Activated CD8-positive, alpha-beta memory T cell treated with anti-CD3 and anti-CD28 coated beads, Interleukin-2, amount 50 U/mL, for 1 hour (primary cell): ENCODE measurements around the gene GPAT3.
A peak's percentile ranks its signal among the peaks of the same experiment; 100 is the strongest.
"Not testable (repeated sequence)": the region's sequence is repeated elsewhere in the genome, so short reads cannot be mapped to it uniquely, and the experiment has no call there.

ENCODE experiments used
- DNase-seq: peaks from one replicate; pipeline ENCODE4 v3.0.0-alpha.2; 2020; ENCODE audit errors: extremely low read depth

Gene GPAT3

DNA sequence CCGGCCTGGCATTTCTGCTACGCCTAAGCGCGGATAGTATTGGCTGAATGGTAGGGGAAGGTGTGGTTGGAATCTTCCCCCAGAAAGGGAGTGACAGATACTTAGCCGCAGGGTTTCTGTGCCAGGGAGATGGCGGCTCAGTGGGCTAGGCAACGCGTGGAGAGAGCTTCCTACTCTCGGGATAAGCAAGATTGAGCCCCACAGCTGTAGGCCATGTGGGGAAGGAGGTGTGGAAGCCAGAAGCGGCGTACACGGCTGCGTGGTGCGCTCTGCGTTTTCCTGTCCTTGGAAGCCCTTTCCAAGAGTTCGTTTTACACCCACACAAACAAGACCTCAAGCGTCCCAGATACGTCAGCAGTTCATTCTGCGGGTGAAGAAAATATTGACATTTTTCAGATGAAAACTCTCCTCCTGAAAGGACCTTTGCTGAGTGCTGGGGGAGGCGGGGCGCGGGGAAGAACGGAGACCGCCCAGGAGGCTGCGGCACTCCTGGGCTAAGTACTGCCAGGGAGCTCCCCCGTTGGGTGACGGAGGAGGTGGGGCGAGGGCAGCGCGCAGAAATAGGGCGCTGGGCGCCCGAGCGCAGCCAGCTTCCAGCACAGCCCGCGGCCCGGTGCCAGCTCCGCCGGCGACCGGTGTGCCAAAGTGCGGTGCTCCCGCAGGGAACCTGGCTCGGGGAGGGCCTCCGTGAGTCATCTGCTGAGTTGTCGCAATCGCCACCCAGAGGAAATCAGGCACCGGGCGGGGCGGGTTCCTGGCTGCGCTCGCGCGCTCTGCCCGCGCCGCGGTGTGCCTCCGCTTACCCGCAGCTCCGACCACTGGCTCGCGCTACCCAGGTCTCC, at the start of gene GPAT3:
Gene GPAT3 (plus strand): TSS at position 589 of the 842 bp plus-strand sequence. CDS start 515 bp downstream, outside the sequence.
- DNase-seq, result peak; percentile 16

DNA sequence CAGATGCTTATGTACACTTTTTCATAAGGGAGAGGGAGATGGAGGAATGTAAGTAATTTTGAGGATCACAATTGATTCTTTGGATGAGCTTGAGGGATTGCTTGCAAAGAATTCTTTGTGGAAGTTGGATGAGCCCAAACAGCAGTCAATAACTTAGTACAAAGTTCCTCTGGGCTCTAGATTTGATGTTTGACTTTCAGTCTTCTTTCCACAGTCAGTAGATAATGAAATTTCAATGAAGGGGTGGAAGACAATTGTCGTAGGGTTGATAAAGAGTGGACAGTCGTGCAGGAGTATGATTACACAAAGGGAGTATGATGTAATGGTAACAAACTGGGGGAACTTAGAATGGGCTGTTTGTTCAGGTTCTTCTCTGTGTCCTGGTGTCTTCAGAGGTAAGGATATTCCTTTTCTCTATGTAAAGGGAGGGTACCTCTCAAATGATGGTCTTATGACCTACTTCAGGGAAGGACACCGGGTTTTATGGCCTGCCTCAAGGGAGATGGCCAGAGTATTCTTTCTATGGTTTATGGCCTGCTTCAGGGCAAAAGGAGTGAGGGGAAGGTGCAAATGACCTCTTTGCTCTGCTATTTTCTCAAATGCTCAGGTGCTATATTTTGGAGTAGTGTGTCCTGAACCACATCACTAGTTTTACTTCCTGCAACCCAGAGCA, 49.3 kb upstream of the GPAT3 start:
- no peak for DNase-seq

DNA sequence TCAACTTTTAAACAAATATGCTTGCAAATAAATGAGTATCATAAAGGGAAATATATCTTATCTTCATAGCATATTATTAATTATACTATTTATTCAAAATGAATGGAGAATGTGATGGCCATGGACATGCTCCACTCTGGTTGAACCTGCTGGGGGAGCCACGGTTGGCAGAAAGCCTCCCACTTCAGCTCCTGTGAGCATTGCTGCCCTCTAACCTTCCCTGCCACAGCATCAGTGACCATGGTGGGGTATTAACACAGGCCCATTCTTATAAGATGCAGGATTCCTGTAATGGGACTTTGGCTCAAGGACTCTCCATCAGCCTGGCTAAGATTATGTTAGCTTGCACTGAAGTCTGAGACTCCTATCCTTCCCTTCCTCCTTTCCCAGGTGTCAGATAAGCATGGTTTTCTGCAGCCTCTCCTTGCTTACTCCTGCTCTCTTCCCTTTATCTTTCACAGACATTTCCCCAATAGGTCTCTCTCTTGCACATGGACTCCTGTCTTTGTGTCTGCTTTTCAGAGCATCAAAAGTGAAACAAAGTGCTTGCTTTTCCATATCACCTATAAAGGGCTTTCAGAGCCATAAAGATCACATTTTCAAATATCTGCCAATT, 46.1 kb upstream of the GPAT3 start:
- no peak for DNase-seq

DNA sequence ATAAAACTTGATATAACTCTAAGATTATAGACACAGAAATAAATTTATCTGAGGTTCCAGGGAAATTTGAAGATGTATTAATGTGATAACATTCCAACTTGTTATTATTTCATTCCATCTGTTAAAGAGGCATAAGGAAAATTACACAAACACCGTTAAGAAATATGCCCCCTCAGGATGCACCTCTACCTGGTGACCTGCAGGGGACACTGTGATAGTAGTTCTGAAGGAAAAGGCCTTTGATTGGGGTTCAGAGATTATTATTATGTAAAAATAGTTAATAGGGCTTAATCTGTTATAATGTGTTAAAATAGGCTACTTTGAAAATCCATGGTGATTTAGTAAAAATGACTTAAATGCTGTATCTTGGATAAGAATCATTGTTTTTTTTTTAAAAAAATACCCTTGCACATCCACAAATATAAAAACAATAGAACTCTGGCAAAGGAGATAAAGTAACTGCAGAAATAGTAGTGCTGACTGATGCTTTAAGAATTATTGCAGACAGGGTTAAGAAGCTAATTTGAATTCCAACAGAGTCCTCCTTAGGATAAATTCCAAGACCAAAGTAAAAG, 44.9 kb upstream of the GPAT3 start:
- DNase-seq, result no peak

DNA sequence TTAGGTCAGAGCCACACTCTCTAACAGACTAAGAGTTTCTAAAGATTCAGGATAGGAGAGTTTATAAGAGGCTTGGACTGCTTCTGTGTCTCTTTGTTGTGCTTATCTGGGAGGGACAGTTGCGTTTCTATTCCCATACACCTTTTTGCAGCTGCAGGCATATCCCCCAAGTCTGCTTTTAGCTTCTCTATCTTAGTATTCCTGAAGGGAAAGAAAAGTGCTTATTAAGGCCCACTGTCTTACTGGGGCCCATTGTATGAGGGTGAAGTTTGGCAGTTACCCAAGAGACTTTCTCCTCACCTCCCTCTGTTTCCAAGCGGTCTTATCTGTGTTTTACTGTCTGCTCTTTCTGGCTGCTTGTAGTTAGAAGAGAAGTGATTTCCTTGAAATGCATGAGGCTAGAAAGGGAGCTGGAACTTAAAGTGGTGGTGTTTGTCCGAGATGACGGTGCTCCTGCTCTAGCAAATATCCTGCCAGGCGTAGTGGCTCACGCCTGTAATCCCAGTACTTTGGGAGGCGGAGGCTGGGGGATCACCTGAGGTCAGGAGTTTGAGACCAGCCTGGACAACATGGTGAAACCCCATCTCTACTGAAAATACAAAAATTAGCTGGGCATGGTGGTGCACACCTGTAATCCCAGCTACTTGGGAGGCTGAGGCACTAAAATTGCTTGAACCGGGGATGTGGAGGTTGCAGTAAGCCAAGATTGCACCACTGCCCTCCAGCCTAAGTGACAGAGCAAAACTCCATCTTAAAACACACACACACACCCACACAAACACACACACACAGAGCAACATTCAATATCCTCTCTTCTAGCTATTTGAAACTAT, 39.6 kb upstream of the GPAT3 start:
- DNase-seq, result not testable (repeated sequence)

DNA sequence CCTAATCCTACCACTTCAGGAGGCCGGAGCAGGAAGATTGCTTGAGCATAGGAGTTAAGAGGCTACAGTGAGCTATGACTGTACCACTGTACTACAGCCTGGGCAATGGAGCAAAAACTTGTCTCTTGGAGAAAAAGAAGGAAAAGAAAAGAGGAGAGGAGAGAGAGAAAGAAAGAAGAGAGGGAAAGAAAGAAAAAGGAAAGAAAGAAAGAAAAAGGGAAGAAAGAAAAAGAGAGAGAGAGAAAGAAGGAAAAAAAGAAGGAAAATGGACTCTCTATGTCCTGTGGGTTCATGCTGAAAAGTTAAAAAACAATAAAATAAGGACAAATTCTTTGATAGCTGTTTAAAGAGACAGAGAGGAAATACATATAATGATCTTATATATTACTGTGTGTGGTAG, 37.7 kb upstream of the GPAT3 start:
- DNase-seq, result no peak

DNA sequence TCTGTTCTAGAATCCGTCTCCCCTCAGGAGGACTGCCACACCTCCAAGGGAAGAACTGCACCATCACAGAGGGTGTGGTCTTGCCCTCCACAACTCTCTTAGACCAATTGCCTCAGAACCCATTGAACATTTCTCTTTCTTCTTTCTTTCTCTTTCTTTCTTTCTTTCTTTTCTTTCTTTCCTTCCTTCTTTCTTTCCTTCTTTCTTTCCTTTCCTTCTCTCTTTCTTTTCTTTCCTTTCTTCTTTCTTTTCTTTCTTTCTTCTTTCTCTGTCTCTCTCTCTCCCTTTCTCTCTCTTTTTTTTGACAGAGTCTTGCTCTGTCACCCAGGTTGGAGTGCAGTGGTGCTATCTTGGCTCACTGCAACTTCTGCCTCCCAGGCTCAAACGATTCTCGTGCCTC, 34.2 kb upstream of the GPAT3 start:
- DNase-seq, result not testable (repeated sequence)

DNA sequence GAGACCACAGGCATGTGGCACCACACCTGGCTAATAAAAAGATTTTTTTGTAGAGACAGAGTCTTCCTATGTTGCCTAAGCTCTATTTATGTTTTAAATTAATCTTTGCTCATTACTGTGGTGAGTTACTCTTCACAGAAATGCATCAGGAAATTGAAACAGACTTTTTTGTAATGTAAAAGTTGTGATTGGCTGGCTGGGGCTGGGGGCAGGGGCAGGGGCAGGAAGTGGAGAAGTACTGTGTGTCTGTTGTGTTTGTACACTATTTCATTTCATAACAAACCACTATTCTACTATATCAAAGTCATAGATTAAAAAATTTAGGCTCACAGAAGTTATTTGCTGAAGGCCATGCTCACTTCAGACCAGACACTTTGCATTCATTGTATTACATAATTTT, 31.9 kb upstream of the GPAT3 start:
- no peak for DNase-seq

DNA sequence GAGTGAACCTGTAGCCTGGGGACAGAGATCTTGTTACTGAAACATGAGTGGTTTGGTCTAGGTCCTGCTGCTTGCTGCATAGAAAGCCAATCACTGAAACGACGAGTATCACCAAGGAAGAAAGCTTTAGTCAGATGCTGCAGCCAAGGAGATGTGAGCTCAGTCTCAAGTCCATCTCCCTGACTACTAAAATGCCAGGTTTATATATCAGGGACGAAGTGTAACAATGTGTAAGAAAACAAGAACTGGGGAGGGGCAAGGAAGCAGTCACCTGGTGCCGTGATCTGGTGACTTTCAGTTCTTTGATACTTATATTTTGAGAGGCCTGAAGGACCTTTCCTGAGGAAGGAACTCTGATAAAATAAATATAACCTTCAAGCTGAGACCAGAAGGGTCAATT, 31.4 kb upstream of the GPAT3 start:
- no peak for DNase-seq

DNA sequence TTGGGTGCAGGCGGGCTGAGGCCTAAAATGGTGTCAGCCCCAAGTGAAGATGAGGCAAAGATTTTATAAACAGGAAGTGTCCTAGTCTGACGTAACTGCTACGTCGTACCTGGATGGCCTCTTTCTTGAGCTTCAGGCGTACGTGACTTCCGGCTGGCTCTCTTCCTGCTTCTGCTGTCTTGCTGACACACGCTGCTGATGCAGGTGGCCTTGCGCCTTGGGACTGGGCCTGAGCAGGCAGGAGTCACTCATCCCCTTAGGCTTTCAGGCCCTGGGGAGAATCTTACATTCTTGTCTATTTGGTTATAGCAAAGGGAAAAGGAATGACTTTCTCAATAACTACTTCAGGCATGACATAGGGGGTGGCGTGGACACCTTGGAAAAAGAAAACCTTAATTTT, 30.9 kb upstream of the GPAT3 start:
- DNase-seq, result no peak

DNA sequence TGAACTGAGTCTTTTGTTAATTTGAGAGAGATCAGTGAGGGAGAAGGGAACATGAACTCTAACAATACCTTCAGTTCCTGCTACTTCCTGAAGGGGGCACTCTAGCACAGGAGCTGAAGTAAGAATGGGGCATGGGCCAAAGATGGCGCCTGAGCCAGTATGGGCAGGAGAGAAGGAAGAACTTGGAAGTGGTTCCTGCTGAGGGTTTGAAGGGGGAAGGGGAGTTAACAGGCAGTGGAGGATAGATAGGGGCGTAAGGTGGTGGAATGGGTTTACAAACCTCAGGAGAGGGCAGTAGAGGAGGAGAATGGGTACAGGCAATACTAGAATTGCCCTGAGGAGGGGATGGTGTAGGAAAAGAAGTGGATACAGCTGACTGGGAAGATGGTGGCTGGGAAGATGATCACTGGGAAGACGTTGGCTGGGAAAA, 26.7 kb upstream of the GPAT3 start:
- not testable (repeated sequence) for DNase-seq

DNA sequence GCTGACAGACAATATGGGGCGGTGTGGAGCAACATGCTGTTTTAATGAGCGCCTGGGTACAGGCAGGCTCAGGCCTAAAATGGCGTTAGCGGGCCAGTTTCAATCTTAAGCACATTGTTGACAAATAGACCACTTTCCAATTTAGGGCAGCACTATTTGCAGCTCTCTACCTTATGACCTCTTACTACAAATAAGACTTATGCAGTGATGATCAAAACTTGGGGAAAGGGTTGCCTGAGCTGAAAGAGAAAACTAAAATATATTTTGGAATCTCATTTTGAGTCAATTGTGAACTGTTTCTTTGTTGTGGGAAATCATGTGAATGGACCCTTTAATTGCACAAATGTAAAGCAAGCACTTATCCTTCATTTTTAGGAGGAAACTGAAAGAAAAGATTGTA, 25.5 kb upstream of the GPAT3 start:
- no peak for DNase-seq

DNA sequence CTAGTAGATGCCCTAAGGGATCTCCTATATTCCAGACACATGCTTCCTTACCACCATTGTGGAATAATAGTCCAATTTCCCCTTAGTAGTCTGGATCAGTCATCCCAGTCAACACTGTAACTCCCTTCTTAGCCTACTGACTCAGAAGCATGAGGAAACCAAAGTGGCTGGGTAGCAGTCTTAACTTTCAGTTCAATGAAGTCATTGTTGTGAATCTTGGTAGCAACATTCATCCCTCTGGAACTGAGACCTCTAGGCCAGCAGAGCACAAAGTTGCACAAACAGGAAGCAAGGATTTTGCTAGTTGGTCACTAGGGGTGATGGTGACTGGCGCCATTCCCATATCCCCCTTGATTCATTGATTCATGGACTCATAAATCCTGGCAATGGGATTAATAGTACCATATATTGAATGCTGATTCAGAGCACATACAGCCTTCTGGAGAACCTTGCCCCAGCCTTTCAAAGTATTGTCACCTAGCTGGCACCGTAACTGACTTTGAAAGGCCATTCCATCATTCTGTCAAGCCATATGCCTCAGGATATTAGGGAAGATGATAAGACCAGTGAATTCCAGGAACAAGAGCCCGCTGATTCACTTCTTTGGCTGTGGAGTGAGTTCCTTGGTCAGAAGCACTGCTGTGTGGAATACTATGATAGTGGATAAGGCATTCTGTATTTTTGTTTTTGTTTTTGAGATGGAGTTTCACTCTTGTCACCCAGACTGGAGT, 19.7 kb upstream of the GPAT3 start:
- DNase-seq, result no peak

DNA sequence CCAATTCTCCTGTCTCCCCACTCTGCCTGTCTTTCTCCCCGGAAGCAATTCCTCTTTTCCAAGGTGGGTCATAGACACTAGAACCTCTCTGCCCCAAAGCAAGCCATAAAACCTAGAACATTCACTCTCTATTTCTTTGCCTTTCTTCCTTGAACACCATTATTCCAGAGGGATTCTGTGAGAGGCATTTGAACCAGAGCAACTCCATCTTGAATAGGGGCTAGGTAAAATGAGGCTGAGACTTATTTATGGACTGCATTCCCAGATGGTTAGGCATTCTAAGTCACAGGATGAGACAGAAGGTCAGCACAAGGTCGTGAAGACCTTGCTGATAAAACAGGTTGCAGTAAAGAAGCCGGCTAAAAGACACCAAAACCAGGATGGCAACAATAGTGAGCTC, 13.7 kb upstream of the GPAT3 start:
- no peak for DNase-seq

DNA sequence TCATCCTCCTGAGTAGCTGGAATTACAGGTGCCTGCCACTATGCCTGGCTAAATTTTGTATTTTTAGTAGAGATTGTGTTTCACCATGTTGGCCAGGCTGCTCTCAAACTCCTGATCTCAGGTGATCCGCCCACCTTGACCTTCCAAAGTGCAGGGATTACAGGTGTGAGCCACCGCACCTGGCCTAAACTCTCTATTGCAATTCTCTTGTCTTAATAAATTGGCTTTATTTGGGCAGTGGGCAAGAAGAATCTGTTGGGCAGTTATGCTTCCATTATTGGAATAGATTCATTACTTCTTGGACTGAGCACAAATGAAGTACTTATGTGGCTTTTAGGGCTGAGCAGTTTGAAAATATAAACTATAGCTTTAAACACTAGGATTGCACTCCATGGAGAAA, 8.2 kb upstream of the GPAT3 start:
- no peak for DNase-seq

DNA sequence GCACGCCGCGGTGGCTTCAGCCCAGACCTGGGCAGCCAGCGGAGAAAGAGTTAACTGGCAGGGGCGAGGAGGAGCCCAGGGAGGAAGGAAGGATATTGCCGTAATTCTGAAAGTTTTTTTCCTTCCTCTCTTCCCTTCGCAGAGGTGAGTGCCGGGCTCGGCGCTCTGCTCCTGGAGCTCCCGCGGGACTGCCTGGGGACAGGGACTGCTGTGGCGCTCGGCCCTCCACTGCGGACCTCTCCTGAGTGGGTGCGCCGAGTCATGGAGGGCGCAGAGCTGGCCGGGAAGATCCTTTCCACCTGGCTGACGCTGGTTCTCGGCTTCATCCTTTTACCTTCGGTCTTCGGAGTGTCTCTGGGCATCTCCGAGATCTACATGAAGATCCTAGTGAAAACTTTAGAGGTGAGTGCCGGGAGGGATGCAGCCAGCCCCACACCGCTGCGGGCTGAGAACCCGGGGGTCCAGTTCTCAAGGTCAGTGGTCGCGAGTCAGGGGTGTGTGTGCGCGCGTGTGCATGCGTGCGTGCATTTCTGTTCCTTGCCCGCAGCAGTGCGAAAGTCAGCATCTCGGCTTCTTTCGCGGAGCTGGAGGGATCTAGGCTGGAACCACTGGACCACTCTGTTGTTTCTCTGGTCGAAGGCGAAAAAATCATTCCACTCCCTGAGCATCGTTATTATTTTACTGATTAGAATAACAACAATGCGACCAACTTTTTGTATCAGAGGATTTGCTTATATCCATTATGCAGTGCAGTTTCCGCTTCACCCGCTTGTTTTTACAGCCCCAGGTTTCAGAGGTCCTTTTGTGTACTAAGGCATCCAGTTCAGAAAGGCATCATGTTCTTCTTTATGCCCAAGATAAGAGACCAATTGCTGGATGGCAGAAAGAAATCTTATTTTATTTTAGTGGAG, 709 bp downstream of the GPAT3 start:
- no peak for DNase-seq

DNA sequence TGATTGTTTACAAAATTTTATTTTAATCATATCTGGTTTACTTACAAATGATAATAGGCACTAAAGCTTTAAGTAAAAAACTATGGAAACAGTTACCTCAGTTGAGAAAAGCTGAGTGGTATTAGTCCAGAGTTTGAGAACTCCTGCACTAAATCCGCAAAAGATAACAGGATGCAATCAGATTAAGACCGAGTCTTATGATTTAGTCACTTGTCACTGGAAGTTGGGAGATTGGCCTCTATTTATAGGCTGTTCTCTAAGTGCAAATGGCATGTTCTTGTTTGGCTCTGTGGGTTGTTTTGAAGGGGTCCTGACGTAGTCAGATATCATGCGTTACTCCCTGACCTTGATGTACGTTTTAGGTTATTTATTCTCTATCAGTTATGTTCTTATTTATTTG, 6.3 kb downstream of the GPAT3 start:
- no peak for DNase-seq

DNA sequence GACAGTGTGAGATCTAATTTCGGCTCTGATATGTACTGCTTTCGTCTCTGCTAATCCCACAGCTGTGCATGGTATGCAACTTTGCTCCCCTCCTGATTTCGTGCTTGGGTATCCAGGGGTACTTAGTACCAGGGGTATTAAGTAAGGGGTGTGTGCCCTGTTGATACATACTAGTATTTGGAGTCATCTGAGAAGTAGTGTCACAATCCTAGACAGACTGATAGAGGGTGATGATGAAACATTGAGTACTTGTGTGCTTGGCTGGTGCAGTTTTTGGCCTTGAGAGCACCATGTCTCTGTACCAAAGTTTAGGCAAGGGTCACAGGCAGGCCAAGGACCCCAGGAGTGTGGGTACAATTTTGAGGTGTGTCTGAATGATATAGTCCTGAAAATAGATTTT, 10.9 kb downstream of the GPAT3 start:
- DNase-seq, result no peak

DNA sequence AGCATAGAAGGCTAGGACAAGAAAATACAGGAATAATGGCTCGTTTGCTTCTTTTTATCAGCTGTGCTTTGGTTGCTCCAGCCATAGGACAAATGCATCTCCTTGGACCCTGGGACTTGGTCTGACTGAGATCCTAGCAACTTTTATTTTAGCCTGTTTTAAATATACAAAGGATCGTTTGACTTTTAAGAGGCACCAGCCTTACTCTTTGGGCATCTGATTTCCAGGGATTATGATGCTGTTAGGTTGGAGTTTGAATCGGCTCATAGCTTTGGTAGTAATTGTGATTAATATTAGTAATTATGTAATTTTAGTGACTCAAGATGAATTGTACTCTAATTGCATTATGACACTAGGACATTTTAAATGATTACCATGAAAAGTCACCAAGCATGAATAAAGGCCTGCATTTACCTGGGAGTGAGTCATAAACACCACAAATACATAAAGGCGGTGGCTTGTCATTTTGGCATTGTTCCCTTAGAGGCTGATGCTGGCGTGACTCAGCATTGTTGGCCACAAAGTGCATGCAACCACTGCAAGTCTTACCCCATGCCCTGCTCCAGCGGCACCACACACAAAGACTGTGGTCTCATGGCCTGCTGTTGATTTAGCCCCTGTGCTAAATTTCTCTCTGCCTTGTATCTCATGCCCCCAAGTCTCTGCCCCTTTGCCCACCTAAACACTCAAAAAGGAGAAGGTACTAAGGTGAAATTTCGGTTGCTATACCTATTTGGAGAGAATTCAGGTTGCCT, 12.4 kb downstream of the GPAT3 start:
- no peak for DNase-seq
